Measurements from ENCODE around the gene RASGRF2.

RASGRF2 gene

DNA sequence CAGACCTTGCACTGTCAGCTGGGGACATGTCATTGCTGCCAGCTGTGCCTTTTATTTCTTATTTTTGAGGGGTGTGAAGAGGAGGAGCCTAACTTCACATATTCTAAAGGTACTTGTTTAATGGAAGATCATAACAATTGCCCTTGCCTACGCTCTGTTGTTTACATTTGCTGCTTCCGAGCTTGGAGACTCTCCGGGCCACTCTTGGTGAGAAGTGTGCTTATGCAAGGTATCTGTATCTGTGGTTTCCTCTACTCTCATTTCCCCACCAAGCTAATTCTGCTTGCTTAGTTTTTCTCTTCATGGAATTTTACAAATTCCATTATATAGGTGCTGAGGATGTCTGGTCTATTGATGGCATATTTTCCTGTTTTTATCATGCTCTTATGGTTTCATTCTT, 105.3 kb downstream of the RASGRF2 start:
- H3K27ac ChIP-seq: no peak overlapping the region
- no peak for TF ChIP-seq ZFX (IDR thresholded peaks at IDR 0.05; ENCODE audit: borderline replicate concordance)
- TF ChIP-seq, protein P1, sequence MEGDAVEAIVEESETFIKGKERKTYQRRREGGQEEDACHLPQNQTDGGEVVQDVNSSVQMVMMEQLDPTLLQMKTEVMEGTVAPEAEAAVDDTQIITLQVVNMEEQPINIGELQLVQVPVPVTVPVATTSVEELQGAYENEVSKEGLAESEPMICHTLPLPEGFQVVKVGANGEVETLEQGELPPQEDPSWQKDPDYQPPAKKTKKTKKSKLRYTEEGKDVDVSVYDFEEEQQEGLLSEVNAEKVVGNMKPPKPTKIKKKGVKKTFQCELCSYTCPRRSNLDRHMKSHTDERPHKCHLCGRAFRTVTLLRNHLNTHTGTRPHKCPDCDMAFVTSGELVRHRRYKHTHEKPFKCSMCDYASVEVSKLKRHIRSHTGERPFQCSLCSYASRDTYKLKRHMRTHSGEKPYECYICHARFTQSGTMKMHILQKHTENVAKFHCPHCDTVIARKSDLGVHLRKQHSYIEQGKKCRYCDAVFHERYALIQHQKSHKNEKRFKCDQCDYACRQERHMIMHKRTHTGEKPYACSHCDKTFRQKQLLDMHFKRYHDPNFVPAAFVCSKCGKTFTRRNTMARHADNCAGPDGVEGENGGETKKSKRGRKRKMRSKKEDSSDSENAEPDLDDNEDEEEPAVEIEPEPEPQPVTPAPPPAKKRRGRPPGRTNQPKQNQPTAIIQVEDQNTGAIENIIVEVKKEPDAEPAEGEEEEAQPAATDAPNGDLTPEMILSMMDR (IDR thresholded peaks at IDR 0.05): no peak

DNA sequence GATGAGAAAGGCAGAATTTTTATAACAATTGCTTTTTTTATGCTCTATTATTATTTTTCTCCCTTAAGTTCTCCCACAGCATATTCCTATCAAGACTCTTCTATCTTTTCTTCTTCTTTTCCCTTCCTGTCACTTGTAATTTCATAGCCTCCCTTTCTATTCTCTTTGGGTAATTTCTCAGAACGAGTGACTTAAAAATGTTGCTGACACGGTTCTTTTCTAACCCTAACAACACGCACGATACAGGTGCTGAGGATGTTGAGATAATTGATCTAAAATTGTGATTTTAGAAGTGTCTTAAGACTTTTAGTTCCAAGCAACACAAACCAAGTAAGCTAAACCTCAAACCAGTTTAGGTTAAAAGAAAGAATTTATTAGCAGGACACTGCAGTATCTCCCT, 105.9 kb downstream of the RASGRF2 start:
- no peak overlapping the region for H3K27ac ChIP-seq

GRCh38 chr5:81067406-81067805, 107.2 kb downstream of the RASGRF2 start:
- TF ChIP-seq ZFX (IDR thresholded peaks at IDR 0.05; ENCODE audit: borderline replicate concordance): no peak
- TF ChIP-seq, protein P1 (IDR thresholded peaks at IDR 0.05): no peak
- H3K27ac ChIP-seq: no peak overlapping the region

More for the DNA sequence above, 105.9 kb downstream of the RASGRF2 start:
- no peak for TF ChIP-seq ZFX (IDR thresholded peaks at IDR 0.05; ENCODE audit: borderline replicate concordance)
- TF ChIP-seq, protein P1 (IDR thresholded peaks at IDR 0.05): no peak

GRCh38 chr5:81068063-81068462, 107.9 kb downstream of the RASGRF2 start:
- TF ChIP-seq, protein P1 (IDR thresholded peaks at IDR 0.05): no peak
- no peak for TF ChIP-seq ZFX (IDR thresholded peaks at IDR 0.05; ENCODE audit: borderline replicate concordance)
- no peak overlapping the region for H3K27ac ChIP-seq

DNA sequence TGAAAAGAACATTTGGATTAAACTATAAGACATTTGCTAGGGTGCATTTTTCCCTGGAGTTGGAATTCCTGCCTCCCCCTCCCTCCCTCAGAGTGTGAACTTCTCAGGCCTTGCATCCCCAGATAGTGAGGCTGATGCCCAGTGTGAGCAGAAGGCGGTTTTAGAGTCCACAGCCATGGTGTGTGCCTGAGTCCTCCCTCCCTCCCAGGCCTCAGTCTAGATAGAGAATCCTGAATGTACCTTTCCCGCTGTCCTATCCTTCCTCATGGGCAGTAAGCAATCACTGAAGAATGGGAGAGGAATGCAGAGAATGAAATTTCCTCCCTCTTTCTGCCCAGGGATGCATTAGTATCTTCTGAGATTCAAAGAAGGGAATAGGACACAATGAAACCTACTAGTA, 108.5 kb downstream of the RASGRF2 start:
- no peak overlapping the region for H3K27ac ChIP-seq
- TF ChIP-seq ZFX (IDR thresholded peaks at IDR 0.05; ENCODE audit: borderline replicate concordance): no peak
- TF ChIP-seq, protein P1 (IDR thresholded peaks at IDR 0.05): no peak

- TF ChIP-seq, protein P1 (IDR thresholded peaks at IDR 0.05): no peak
- TF ChIP-seq ZFX (IDR thresholded peaks at IDR 0.05; ENCODE audit: borderline replicate concordance): no peak
- H3K27ac ChIP-seq: no peak overlapping the region
Measured at GRCh38 chr5:81069990-81070389, 109.8 kb downstream of the RASGRF2 start.

DNA sequence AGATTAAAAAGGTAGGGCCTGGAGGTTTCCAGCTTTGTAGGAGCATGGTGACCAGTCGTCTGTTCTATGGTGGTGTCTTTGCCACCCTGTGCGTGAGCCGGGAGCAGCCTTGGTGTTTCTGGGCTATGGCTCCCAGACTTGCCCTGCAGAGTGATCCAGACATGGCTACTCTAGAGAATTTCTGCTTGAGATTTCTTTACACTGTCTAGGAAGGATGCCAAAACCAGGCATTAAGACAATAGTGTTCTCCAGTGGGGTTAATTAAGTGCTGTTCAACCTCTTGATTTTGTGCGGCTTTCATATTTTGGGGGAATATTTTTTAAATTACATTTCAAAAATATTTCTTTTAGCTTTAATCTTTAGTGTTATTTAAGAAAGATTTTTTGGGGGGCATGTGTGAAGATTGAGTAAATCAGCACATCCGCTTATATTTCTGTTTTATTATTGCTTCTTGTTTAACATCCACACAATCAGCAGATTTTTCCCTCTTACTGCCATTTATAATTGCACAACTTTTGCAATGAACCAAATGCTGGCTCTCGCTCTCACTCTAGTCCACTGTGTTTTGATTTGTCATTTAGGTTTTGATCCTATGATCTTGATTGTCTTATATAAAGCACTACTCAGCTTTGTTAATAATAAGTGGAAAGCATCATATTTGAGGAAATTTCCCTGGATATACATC, 110.5 kb downstream of the RASGRF2 start:
- H3K27ac ChIP-seq: no peak overlapping the region

More for the DNA sequence above, 110.5 kb downstream of the RASGRF2 start:
- TF ChIP-seq, protein P1 (IDR thresholded peaks at IDR 0.05): no peak
- no peak for TF ChIP-seq ZFX (IDR thresholded peaks at IDR 0.05; ENCODE audit: borderline replicate concordance)
